ENCODE results near the gene TOPAZ1.

Gene TOPAZ1

GRCh38 chr3:44241706-44242105 is at the start of gene TOPAZ1:
TSS of gene TOPAZ1 (plus strand) at chr3:44241886. CDS start at chr3:44242054, 168 bp downstream.
- DNase-seq (ENCODE audit: low spot score) = no peak

- DNase-seq (ENCODE audit: low spot score) = peak; percentile 82
Measured at GRCh38 chr3:44198284-44199269, 43.1 kb upstream of the TOPAZ1 start.

- DNase-seq (ENCODE audit: low spot score) = no peak
Measured at GRCh38 chr3:44206261-44206660, 35.4 kb upstream of the TOPAZ1 start.

- no peak for DNase-seq (ENCODE audit: low spot score)
Measured at GRCh38 chr3:44206862-44207652, 34.6 kb upstream of the TOPAZ1 start.

GRCh38 chr3:44208086-44208485 is 33.6 kb upstream of the TOPAZ1 start:
- no peak for DNase-seq (ENCODE audit: low spot score)

GRCh38 chr3:44208568-44208967 is 33.1 kb upstream of the TOPAZ1 start:
- no peak for DNase-seq (ENCODE audit: low spot score)

- no peak for DNase-seq (ENCODE audit: low spot score)
Measured at GRCh38 chr3:44210967-44211366, 30.7 kb upstream of the TOPAZ1 start.

GRCh38 chr3:44222337-44222736 is 19.3 kb upstream of the TOPAZ1 start:
- DNase-seq (ENCODE audit: low spot score) = no peak

GRCh38 chr3:44223299-44223698 is 18.4 kb upstream of the TOPAZ1 start:
- DNase-seq (ENCODE audit: low spot score) = no peak

- no peak for DNase-seq (ENCODE audit: low spot score)
Measured at GRCh38 chr3:44224131-44224530, 17.6 kb upstream of the TOPAZ1 start.

GRCh38 chr3:44226573-44226972 is 15.1 kb upstream of the TOPAZ1 start:
- DNase-seq (ENCODE audit: low spot score) = no peak

GRCh38 chr3:44227632-44228031 is 14.1 kb upstream of the TOPAZ1 start:
- no peak for DNase-seq (ENCODE audit: low spot score)

GRCh38 chr3:44228900-44229299 is 12.8 kb upstream of the TOPAZ1 start:
- no peak for DNase-seq (ENCODE audit: low spot score)

- DNase-seq (ENCODE audit: low spot score) = no peak
Measured at GRCh38 chr3:44232407-44232806, 9.3 kb upstream of the TOPAZ1 start.

GRCh38 chr3:44234648-44235268 is 6.9 kb upstream of the TOPAZ1 start:
- DNase-seq (ENCODE audit: low spot score) = no peak

- peak; percentile 70 for DNase-seq (ENCODE audit: low spot score)
Measured at GRCh38 chr3:44235604-44236484, 5.8 kb upstream of the TOPAZ1 start.

GRCh38 chr3:44236485-44236908 is 5.2 kb upstream of the TOPAZ1 start:
- DNase-seq (ENCODE audit: low spot score) = no peak

- DNase-seq (ENCODE audit: low spot score) = no peak
Measured at GRCh38 chr3:44237161-44237560, 4.5 kb upstream of the TOPAZ1 start.

- DNase-seq (ENCODE audit: low spot score) = no peak
Measured at GRCh38 chr3:44237665-44238064, 4.0 kb upstream of the TOPAZ1 start.

GRCh38 chr3:44238889-44239288 is 2.8 kb upstream of the TOPAZ1 start:
- DNase-seq (ENCODE audit: low spot score) = no peak

GRCh38 chr3:44240061-44240460 is 1.6 kb upstream of the TOPAZ1 start:
- DNase-seq (ENCODE audit: low spot score) = no peak

Measured in pons (tissue), 1 donor.